HCT116 (cell line): Measurements from ENCODE around the gene ZMYND19. TPM values are rescaled to one million over a fixed set of nuclear protein-coding genes. Genes with fewer than 3 reads are reported as not detected.

Experiments used
- ATAC-seq: fragments of 200-7000 bp; cut with Tn5 transposase; 2 replicates; pipeline ENCODE4 v1.9.1; 2020; ENCODE audit warnings: mild to moderate bottlenecking, moderate library complexity
- BruUV-seq: library from RNA; stranded (reverse); fragments of 400-500 nt; replicated peaks from 2 replicates; lab custom pipeline; 2021; lab: Mats Ljungman, UMichigan
- CTCF ChIA-PET: fragments of 300-600 bp; sonication (Branson Sonifier 250); formaldehyde crosslinking; loops from one replicate; lab custom pipeline; 2021; ENCODE audit warnings: antibody characterized with exemption; lab: Charles Lee
- POLR2A ChIA-PET: fragments of 300-600, 350-600 bp; sonication (Branson Sonifier 250); formaldehyde crosslinking; loops from one replicate; lab custom pipeline; 2021; ENCODE audit warnings: antibody characterized with exemption; lab: Charles Lee
- RAD21 ChIA-PET, 2 experiments: fragments of 300-600 bp; sonication (Branson Sonifier 250); formaldehyde crosslinking; loops; one replicate each; lab custom pipeline; 2023; ENCODE audit warnings: low total read pairs in 2 of 2; ENCODE audit not compliant: uncharacterized antibody in 2 of 2, unreplicated experiment in 2 of 2, low non-redundant PET in 1 of 2; lab: Charles Lee
- DNase-seq: peaks from one replicate; pipeline ENCODE4 v3.0.0-alpha.2; 2010; ENCODE audit warnings: low read depth, low spot score
- H2AFZ ChIP-seq: fragments of 200-600 bp; shearing (Covaris generic), sonication (generic); 2 replicates; pipeline ENCODE4 v1.6.1; 2017; ENCODE audit warnings: low read depth, mixed run types, mixed read lengths, antibody characterized with exemption, low read length; ENCODE audit not compliant: poor library complexity, severe bottlenecking
- H3K27ac ChIP-seq: 2 replicates; pipeline ENCODE4 v1.5.1; 2012; ENCODE audit warnings: low read depth, low read length
- H3K27me3 ChIP-seq: fragments of 200-600 bp; sonication (generic); 2 replicates; pipeline ENCODE4 v1.6.1; 2016; ENCODE audit warnings: mixed run types, low read length, mixed read lengths; ENCODE audit not compliant: insufficient read depth
- H3K36me3 ChIP-seq, 2 experiments: fragments of 200-500 bp in 1 of 2; fragments of 200-600 bp in 1 of 2; sonication (Bioruptor generic) in 1 of 2; sonication (generic) in 1 of 2; 2 replicates each; pipeline versions ENCODE4 v1.5.1 to v1.6.1; 2014 to 2016; ENCODE audit warnings: low read length in 2 of 2, inconsistent platforms in 1 of 2, mixed read lengths in 1 of 2, mixed run types in 1 of 2; ENCODE audit not compliant: insufficient read depth in 2 of 2, control insufficient read depth in 1 of 2
- H3K4me1 ChIP-seq, 2 experiments: fragments of 200-600 bp in 1 of 2; sonication (generic) in 1 of 2; 2 replicates each; pipeline versions ENCODE4 v1.5.1 to v1.6.1; 2012 to 2017; ENCODE audit warnings: low read length in 2 of 2, inconsistent platforms in 1 of 2, mild to moderate bottlenecking in 1 of 2, mixed read lengths in 1 of 2, mixed run types in 1 of 2, moderate library complexity in 1 of 2; ENCODE audit not compliant: insufficient read depth in 2 of 2, control insufficient read depth in 1 of 2
- H3K4me2 ChIP-seq: fragments of 200-600 bp; sonication (generic); 2 replicates; pipeline ENCODE4 v1.6.1; 2017; ENCODE audit warnings: mixed run types, low read length, mixed read lengths
- H3K4me3 ChIP-seq, 2 experiments: fragments of 200-600 bp in 1 of 2; sonication (generic) in 1 of 2; replicated peaks in 1 of 2; 2 replicates each; pipeline ENCODE4 v1.5.1; 2011 to 2016; ENCODE audit warnings: low read length in 2 of 2, control low read depth in 1 of 2, low read depth in 1 of 2, mild to moderate bottlenecking in 1 of 2, mixed read lengths in 1 of 2, mixed run types in 1 of 2
- H3K79me2 ChIP-seq: fragments of 200-600 bp; sonication (generic); 2 replicates; pipeline ENCODE4 v1.6.1; 2017; ENCODE audit warnings: mild to moderate bottlenecking, mixed run types, low read length, moderate library complexity, mixed read lengths; ENCODE audit not compliant: insufficient read depth
- H3K9ac ChIP-seq: fragments of 200-600 bp; sonication (generic); 2 replicates; pipeline ENCODE4 v1.6.1; 2016; ENCODE audit warnings: low read length, mixed read lengths
- H3K9me2 ChIP-seq: fragments of 200-600 bp; sonication (generic), shearing (Covaris generic); 2 replicates; pipeline ENCODE4 v1.6.1; 2017; ENCODE audit warnings: mixed run types, mild to moderate bottlenecking, moderate library complexity; ENCODE audit not compliant: insufficient read depth
- H3K9me3 ChIP-seq, 2 experiments: fragments of 200-500 bp in 1 of 2; fragments of 200-600 bp in 1 of 2; sonication (Bioruptor generic) in 1 of 2; sonication (generic) in 1 of 2; 2 replicates each; pipeline ENCODE4 v1.6.1; 2014 to 2017; ENCODE audit warnings: low read length in 2 of 2, mixed read lengths in 2 of 2, inconsistent platforms in 1 of 2, low read depth in 1 of 2, mild to moderate bottlenecking in 1 of 2, mixed run types in 1 of 2, moderate library complexity in 1 of 2; ENCODE audit not compliant: control insufficient read depth in 1 of 2, insufficient read depth in 1 of 2
- H4K20me1 ChIP-seq: fragments of 200-600 bp; sonication (generic), shearing (Covaris generic); 2 replicates; pipeline ENCODE4 v1.6.1; 2017; ENCODE audit warnings: mixed run types, mild to moderate bottlenecking, moderate library complexity; ENCODE audit not compliant: insufficient read depth
- ATF3 ChIP-seq: IDR thresholded peaks from 2 replicates; pipeline ENCODE4 v1.6.1; 2012
- CBX3 ChIP-seq: IDR thresholded peaks from 2 replicates; pipeline ENCODE4 v1.6.1; 2012; ENCODE audit warnings: low read depth
- CEBPB ChIP-seq: IDR thresholded peaks from 2 replicates; pipeline ENCODE4 v1.6.1; 2012; ENCODE audit warnings: low read depth
- EGR1 ChIP-seq: IDR thresholded peaks from 2 replicates; pipeline ENCODE4 v1.6.1; 2012; ENCODE audit warnings: low read depth
- EZH2 ChIP-seq: fragments of 200-600 bp; sonication (generic); IDR thresholded peaks from 2 replicates; pipeline ENCODE4 v1.6.1; 2017; ENCODE audit warnings: antibody characterized with exemption, mixed run types
- EZH2phosphoT487 ChIP-seq: fragments of 200-600 bp; IDR thresholded peaks from 2 replicates; pipeline ENCODE4 v1.6.1; 2018; ENCODE audit warnings: antibody characterized with exemption, borderline replicate concordance
- FOSL1 ChIP-seq: IDR thresholded peaks from 2 replicates; pipeline ENCODE4 v1.6.1; 2012; ENCODE audit warnings: low read depth
- POLR2A ChIP-seq: IDR thresholded peaks from 2 replicates; pipeline ENCODE4 v1.7.0; 2011; ENCODE audit warnings: borderline replicate concordance; ENCODE audit not compliant: insufficient read depth, insufficient read length; ENCODE audit errors: extremely low read depth
- POLR2AphosphoS5 ChIP-seq: IDR thresholded peaks from 2 replicates; pipeline ENCODE4 v1.6.1; 2011; ENCODE audit warnings: mild to moderate bottlenecking, low read depth, low read length, moderate library complexity
- RAD21 ChIP-seq: IDR thresholded peaks from 2 replicates; pipeline ENCODE4 v1.6.1; 2012; ENCODE audit warnings: low read depth, mild to moderate bottlenecking
- SP1 ChIP-seq: IDR thresholded peaks from 2 replicates; pipeline ENCODE4 v1.6.1; 2012; ENCODE audit warnings: low read depth
- TCF7L2 ChIP-seq: IDR thresholded peaks from 2 replicates; pipeline ENCODE4 v1.7.0; 2011; ENCODE audit warnings: borderline replicate concordance, inconsistent platforms; ENCODE audit not compliant: insufficient read depth, insufficient read length; ENCODE audit errors: extremely low read depth
- YY1 ChIP-seq: IDR thresholded peaks from 2 replicates; pipeline ENCODE4 v1.6.1; 2011; ENCODE audit warnings: low read length, low read depth, moderate library complexity, mild to moderate bottlenecking; ENCODE audit not compliant: insufficient replicate concordance; ENCODE audit errors: extremely low read depth
- ZFX ChIP-seq: fragments of 450-650 bp; IDR thresholded peaks from 2 replicates; pipeline ENCODE4 v1.6.1; 2017
- ZNF274 ChIP-seq: fragments of 200-500 bp; sonication (Bioruptor generic); IDR thresholded peaks from 2 replicates; pipeline ENCODE4 v1.6.1; 2014; ENCODE audit warnings: mild to moderate bottlenecking, low read depth, low read length, inconsistent platforms
- intact Hi-C: fragments of 100-400 bp; cut with micrococcal nuclease; formaldehyde crosslinking; loops from 2 replicates; pipeline ENCODE4 v1.10.0; 2022
- total RNA-seq: library from RNA; stranded (reverse); gene quantifications from one replicate; pipeline ENCODE4 v1.2.1, GENCODE V29; 2021; ENCODE audit not compliant: unreplicated experiment
- TF ChIP-seq, protein P1 (sequence below): IDR thresholded peaks from 2 replicates; pipeline ENCODE4 v1.6.1; 2011; ENCODE audit warnings: mild to moderate bottlenecking, low read length, moderate library complexity; ENCODE audit not compliant: insufficient replicate concordance; ENCODE audit errors: extremely low read depth
- TF ChIP-seq, protein P2 (sequence below): IDR thresholded peaks from 2 replicates; pipeline ENCODE4 v1.6.1; 2012; ENCODE audit warnings: low read depth

The ZMYND19 gene
- total RNA-seq, 1 experiment from 2014 or later: 57.4 TPM

DNA sequence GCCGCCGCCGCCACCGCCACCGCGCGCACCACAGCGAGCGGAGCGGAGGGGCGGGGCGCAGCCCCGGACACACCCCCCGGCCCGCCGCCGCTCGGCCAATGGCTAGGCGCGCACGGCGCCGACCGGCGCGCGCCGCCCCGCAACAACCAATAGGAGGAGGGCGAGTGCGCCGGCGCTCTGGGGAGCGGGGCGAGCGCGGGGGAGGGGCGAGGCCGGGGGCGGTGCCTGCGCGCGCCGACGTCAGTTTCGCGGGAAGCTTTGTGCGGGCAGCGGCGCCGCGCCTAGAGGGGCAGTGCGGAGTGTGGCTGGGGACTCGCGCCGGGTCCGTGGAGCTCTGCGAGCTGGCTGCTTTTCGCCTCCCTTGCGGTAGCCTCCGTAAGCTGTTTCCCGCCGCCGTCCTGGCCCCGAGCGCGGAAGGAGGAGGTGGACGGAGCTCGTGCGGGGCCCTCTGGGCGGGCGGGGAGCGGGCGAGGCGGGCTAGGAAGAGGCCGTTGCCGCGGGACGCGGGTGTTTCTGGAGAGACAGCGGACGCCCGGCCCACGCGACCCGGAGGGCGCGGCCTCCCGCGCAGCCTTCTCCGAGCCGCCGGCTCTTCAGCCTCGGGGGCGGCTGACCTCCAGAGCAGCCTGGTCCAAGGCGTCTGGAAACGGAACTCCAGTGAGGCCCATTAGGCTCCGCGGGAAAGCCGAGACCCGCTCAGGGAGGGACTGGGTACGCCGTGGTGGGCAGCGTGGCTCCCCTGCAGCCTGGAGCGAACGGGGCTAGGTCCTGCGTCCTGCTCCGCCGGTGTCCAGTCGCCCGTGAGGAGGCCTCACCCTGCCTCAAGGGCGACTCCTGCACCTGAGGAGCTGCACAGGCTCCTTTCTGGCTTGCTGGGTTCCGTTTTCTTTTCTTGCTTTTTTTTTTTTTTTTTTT, at the start of gene ZMYND19 (continued):
- TF ChIP-seq ATF3 (no peak), ZFX (no peak; the same call in 1 of the 2 replicates), EGR1 (peak; percentile 54), SP1 (no peak; the same call in 1 of the 2 replicates), RAD21 (no peak), CEBPB (no peak), FOSL1 (no peak), YY1 (peak; percentile 28), POLR2AphosphoS5 (peak; percentile 53)

DNA sequence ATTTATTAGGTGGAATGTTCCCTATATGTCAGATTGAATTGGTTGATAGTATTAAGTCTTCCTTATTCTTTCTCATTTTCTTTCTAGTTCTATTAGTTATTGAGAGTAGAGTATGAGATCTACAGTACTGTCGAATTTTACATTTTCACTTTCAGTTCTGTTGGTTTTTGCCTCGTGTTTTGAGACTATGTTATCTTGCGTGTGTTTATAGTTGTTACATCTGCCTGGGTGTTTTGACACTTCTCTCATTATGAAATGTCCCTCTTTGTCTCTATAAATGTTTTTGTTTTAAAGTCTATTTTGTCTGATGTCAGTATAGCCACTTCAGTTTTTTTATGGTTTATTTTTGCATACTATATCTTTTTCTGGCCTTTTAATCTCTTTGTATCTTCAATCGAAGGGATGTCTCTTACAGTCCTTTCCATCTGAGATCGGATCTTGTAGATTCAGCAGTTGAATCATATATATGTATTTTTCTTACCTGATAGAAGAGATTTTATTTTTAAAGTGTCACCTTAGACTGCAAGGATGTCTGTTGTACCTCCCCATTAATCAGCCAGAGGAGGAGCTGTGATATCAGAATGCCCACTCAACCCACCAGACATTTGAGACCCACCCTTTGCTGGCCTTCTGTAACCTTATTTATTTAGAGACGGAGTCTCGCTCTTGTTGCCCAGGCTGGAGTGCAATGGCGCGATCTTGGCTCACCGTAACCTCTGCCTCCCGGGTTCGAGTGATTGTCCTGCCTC, 49.2 kb upstream of the ZMYND19 start:
- no peaks in the 10 kb centered on the region for H3K4me1 ChIP-seq
- RAD21 ChIA-PET: no interaction called here
- no peak overlapping the region for H3K4me2 ChIP-seq
- no TSS peak for BruUV-seq
- CTCF ChIA-PET: no interaction called here
- no peak for ATAC-seq
- H3K9ac ChIP-seq: no peak overlapping the region
- peaks cover 97% of the 10 kb centered on the region for H3K79me2 ChIP-seq
- H4K20me1 ChIP-seq: peaks cover 11% of the 10 kb centered on the region; the same call in 1 of the 2 replicates
- TF ChIP-seq, protein P1, sequence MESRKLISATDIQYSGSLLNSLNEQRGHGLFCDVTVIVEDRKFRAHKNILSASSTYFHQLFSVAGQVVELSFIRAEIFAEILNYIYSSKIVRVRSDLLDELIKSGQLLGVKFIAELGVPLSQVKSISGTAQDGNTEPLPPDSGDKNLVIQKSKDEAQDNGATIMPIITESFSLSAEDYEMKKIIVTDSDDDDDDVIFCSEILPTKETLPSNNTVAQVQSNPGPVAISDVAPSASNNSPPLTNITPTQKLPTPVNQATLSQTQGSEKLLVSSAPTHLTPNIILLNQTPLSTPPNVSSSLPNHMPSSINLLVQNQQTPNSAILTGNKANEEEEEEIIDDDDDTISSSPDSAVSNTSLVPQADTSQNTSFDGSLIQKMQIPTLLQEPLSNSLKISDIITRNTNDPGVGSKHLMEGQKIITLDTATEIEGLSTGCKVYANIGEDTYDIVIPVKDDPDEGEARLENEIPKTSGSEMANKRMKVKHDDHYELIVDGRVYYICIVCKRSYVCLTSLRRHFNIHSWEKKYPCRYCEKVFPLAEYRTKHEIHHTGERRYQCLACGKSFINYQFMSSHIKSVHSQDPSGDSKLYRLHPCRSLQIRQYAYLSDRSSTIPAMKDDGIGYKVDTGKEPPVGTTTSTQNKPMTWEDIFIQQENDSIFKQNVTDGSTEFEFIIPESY: no peak
- no peak for TF ChIP-seq EZH2
- no peak for TF ChIP-seq POLR2A
- no peak for TF ChIP-seq CBX3
- TF ChIP-seq TCF7L2: no peak
- TF ChIP-seq EZH2phosphoT487: no peak
- TF ChIP-seq, protein P2, sequence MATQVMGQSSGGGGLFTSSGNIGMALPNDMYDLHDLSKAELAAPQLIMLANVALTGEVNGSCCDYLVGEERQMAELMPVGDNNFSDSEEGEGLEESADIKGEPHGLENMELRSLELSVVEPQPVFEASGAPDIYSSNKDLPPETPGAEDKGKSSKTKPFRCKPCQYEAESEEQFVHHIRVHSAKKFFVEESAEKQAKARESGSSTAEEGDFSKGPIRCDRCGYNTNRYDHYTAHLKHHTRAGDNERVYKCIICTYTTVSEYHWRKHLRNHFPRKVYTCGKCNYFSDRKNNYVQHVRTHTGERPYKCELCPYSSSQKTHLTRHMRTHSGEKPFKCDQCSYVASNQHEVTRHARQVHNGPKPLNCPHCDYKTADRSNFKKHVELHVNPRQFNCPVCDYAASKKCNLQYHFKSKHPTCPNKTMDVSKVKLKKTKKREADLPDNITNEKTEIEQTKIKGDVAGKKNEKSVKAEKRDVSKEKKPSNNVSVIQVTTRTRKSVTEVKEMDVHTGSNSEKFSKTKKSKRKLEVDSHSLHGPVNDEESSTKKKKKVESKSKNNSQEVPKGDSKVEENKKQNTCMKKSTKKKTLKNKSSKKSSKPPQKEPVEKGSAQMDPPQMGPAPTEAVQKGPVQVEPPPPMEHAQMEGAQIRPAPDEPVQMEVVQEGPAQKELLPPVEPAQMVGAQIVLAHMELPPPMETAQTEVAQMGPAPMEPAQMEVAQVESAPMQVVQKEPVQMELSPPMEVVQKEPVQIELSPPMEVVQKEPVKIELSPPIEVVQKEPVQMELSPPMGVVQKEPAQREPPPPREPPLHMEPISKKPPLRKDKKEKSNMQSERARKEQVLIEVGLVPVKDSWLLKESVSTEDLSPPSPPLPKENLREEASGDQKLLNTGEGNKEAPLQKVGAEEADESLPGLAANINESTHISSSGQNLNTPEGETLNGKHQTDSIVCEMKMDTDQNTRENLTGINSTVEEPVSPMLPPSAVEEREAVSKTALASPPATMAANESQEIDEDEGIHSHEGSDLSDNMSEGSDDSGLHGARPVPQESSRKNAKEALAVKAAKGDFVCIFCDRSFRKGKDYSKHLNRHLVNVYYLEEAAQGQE: no peak
- TF ChIP-seq ZNF274: no peak
- no peak for TF ChIP-seq POLR2AphosphoS5
- TF ChIP-seq FOSL1: no peak
- TF ChIP-seq, all 23 proteins: peak for 0
- POLR2A ChIA-PET: no interaction called here
- 0 out of 4 replicates have a peak, but pooled peaks cover 0 to 3% of the 10 kb centered on the region in 2 experiments for H3K36me3 ChIP-seq
- intact Hi-C loops: no loop called here
- DNase-seq: no peak
- no peaks in the 10 kb centered on the region for H3K9me3 ChIP-seq
- H3K27ac ChIP-seq: no peak overlapping the region
- no peaks in the 10 kb centered on the region for H3K27me3 ChIP-seq
- no peak overlapping the region for H3K4me3 ChIP-seq
- H3K9me2 ChIP-seq: no peaks in the 10 kb centered on the region
- H2AFZ ChIP-seq: no peak overlapping the region
